Measurements from ENCODE around the gene MRPL51. TPM values are rescaled to one million over a fixed set of nuclear protein-coding genes. Genes with fewer than 3 reads are reported as not detected.

MRPL51 gene
- total and polyA plus RNA-seq, 2 of the 8 experiments (the other 6 are each of a cell fraction or from before 2014, with no cell fraction given), result 119 to 331 TPM

GRCh38 chr12:6459004-6459337 is 34.1 kb downstream of the MRPL51 start:
- no peaks in the 10 kb centered on the region for H3K79me1 ChIP-seq (ENCODE audit: low read depth, low read length)
- H4K5ac ChIP-seq (ENCODE audit: insufficient read length, low read depth, low read length), result no peak overlapping the region
- no peak overlapping the region for H2AK5ac ChIP-seq (ENCODE audit: low read depth, low read length)
- no peak overlapping the region for H3K14ac ChIP-seq (ENCODE audit: insufficient read length)
- H2BK20ac ChIP-seq (ENCODE audit: low read length), result no peak overlapping the region
- FAIRE-seq (no peak), DNase-seq (ENCODE audit: low read depth in 1 of 2, low spot score in 2 of 2) (no peak)
- H3K79me2 ChIP-seq (ENCODE audit: control insufficient read depth in 1 of 2, insufficient read depth in 2 of 2, low read length in 2 of 2), result no peaks in the 10 kb centered on the region
- H2BK15ac ChIP-seq (ENCODE audit: low read length), result no peak overlapping the region
- no peak overlapping the region for H2BK12ac ChIP-seq (ENCODE audit: low read depth, low read length)
- no peak overlapping the region for H3K56ac ChIP-seq (replicated peaks; ENCODE audit: insufficient read length, low read depth, low read length)
- peaks cover 0 to 21% (median 15%) of the 10 kb centered on the region in 4 experiments; a peak in 6 of 8 replicates for H3K36me3 ChIP-seq (ENCODE audit: control insufficient read depth in 2 of 4, insufficient read depth in 4 of 4, low read length in 3 of 4)
- 100% methylated on average over 2 of the region's 2 CpGs; no CpG with 5 or more reads in 1 of the 2 experiments for WGBS, 2 experiments (ENCODE audit: extremely low coverage in 1 of 2, insufficient coverage in 1 of 2, insufficient read length in 1 of 2, insufficient replicate concordance in 2 of 2, low coverage in 1 of 2, low lambda C conversion rate in 2 of 2, missing lambda C conversion rate in 1 of 2)
- H3K9me3 ChIP-seq (ENCODE audit: insufficient read depth in 2 of 2, low read depth in 1 of 2, low read length in 1 of 2), result no peaks in the 10 kb centered on the region
- H3K4me1 ChIP-seq (replicated peaks in 1 of 4; ENCODE audit: control insufficient read depth in 3 of 4, insufficient read depth in 4 of 4, low read length in 3 of 4), result no peaks in the 10 kb centered on the region
- POLR2A ChIA-PET (ENCODE audit: partially characterized antibody), result interaction anchor here (0.6 to 8.8 kb wide), 9 partner anchors 11 to 147 kb away, joined by 3 to 78 read pairs (median 4); partner anchors contain the start of genes GAPDH, SCNN1A and VAMP1
- H4K20me1 ChIP-seq (replicated peaks in 1 of 2; ENCODE audit: control insufficient read depth in 1 of 2, insufficient read depth in 2 of 2, low read length in 2 of 2), result no peaks in the 10 kb centered on the region
- no peak overlapping the region for H3K4me2 ChIP-seq (ENCODE audit: insufficient read depth in 1 of 2, low read depth in 2 of 2, low read length in 2 of 2)
- no peak overlapping the region for H2AFZ ChIP-seq (ENCODE audit: low read length)
- H2BK5ac ChIP-seq (ENCODE audit: low read depth, low read length), result no peak overlapping the region
- no peak overlapping the region for H3K4me3 ChIP-seq (ENCODE audit: extremely low read depth in 1 of 4, insufficient read depth in 2 of 4, low read depth in 3 of 4, low read length in 4 of 4)
- TF ChIP-seq SIN3A (conservative IDR thresholded peaks at IDR 0.05 in 1 of 2, IDR thresholded peaks at IDR 0.05 in 1 of 2; ENCODE audit: low read depth in 1 of 2, low read length in 2 of 2), result no peak
- no peak for TF ChIP-seq SIRT6 (IDR thresholded peaks at IDR 0.05; ENCODE audit: low read length)
- no peak for TF ChIP-seq POLR2AphosphoS5 (IDR thresholded peaks at IDR 0.05; ENCODE audit: low read depth, low read length)
- TF ChIP-seq EZH2 (IDR thresholded peaks at IDR 0.05; ENCODE audit: low read depth, low read length, severe bottlenecking), result no peak
- CTCF ChIA-PET (ENCODE audit: partially characterized antibody), result interaction anchor here (0.5 to 10.5 kb wide), 10 partner anchors 8 to 421 kb away, joined by 3 to 202 read pairs (median 4); partner anchors contain the start of gene TAPBPL
- H2BK120ac ChIP-seq (replicated peaks; ENCODE audit: low read depth, low read length), result no peak overlapping the region
- no peak overlapping the region for H3K23ac ChIP-seq (ENCODE audit: insufficient read length)
- H4K8ac ChIP-seq (ENCODE audit: extremely low read depth, insufficient read depth, low read length), result no peak overlapping the region
- no peak overlapping the region for H3K18ac ChIP-seq (ENCODE audit: extremely low read depth, low read length)
- no peak overlapping the region for H3K27ac ChIP-seq (ENCODE audit: low read depth, low read length)
- no peaks in the 10 kb centered on the region for H3K27me3 ChIP-seq (replicated peaks in 1 of 4; ENCODE audit: control insufficient read depth in 3 of 4, extremely low read depth in 1 of 4, insufficient read depth in 3 of 4, low read length in 3 of 4)
- no peak overlapping the region for H4K91ac ChIP-seq (replicated peaks; ENCODE audit: insufficient read length, low read length)
- H3K9ac ChIP-seq (replicated peaks in 1 of 4; ENCODE audit: extremely low read depth in 1 of 4, low read depth in 3 of 4, low read length in 3 of 4), result no peak overlapping the region
- no peak overlapping the region for H3K4ac ChIP-seq (replicated peaks; ENCODE audit: insufficient read length, low read depth, low read length)
- no peaks in the 10 kb centered on the region for H3K23me2 ChIP-seq (ENCODE audit: low read depth, low read length)

Measured in H1 (cell line).